ENCODE data around the gene C3orf52. TPM values are rescaled to one million over a fixed set of nuclear protein-coding genes. Genes with fewer than 3 reads are reported as not detected.

Gene C3orf52
- total RNA-seq, 2 donors from 2014 or later: 8.8 to 19.6 TPM

DNA sequence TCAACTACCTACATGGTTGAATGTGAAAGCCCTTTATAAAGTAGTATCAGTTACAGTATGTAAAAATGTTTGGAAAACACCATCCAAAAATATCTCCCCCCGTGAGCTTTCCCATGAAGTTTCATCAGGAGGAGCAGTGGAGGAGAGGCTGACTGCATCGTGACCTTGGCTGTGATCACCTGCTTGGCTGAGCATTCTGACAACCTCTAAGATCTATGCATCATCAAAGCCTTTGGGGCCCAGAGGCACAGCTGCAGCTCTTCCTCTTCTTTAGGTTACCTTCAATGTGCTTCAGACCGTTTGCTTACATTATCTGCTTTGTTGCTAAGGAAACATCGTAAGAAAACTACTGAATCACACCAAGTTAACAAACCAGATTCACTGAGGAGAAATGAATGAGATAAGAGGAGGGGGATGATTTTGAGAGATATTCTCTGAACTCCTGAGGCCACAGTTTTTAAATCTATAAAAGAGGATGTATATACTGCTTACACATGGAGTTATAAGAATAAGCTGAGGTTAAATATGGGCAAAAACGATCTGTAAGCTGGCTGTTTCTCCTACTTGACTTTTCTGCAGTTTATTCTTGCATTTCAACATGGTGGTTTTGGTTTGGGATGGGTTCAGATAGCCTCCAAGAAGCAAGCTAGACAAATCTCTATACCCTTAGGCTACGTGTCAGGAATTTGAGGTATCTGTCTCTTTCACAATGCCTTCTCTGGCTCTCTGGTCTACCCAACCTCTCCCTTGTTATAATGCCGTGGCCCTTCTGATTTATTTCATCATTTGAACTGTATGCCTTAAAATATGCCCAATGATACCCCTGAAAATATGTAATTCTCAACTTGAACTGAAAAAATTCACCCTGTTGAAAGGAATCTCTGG is 42.9 kb downstream of the C3orf52 start:
- H3K27ac ChIP-seq: no peak overlapping the region

DNA sequence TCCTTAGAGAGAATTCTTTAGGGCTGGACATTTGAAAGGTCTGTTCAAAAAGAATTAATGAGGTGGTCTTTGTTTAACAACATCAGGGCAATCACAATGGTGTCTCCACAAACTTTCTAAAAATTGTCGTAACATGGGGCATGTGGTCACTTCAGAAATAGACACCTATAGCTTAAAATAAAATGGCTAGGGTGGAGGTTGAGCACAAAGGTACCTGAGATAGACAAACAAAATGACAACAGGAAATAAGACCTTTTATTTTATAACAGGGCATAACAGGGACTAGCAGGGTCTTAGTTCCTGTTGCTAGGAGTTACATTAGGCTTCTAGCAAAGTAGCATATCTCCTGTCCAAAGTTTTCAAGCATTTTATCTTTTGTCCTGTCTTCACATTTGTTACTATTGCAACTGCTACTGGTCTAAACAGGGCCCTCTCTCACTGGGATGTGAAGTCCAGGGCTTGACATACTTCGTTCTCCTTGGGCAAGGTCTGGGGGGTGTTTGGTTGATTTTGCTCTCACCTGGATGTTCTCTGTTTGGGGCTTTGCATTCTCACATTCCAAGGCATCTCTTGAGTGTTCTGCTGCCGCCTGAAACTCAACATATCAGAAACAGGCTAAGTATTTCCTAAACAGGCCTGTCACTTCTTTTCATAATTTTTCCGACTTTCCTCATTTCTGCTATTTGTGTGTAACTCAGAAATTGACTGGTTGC is 43.9 kb downstream of the C3orf52 start:
- no peak for DNase-seq (ENCODE audit: low spot score)
- TF ChIP-seq, protein P1, sequence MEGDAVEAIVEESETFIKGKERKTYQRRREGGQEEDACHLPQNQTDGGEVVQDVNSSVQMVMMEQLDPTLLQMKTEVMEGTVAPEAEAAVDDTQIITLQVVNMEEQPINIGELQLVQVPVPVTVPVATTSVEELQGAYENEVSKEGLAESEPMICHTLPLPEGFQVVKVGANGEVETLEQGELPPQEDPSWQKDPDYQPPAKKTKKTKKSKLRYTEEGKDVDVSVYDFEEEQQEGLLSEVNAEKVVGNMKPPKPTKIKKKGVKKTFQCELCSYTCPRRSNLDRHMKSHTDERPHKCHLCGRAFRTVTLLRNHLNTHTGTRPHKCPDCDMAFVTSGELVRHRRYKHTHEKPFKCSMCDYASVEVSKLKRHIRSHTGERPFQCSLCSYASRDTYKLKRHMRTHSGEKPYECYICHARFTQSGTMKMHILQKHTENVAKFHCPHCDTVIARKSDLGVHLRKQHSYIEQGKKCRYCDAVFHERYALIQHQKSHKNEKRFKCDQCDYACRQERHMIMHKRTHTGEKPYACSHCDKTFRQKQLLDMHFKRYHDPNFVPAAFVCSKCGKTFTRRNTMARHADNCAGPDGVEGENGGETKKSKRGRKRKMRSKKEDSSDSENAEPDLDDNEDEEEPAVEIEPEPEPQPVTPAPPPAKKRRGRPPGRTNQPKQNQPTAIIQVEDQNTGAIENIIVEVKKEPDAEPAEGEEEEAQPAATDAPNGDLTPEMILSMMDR (IDR thresholded peaks at IDR 0.05): no peak
- no peak overlapping the region for H3K27ac ChIP-seq
- H3K4me3 ChIP-seq: no peak overlapping the region
- no peaks in the 10 kb centered on the region for H3K9me3 ChIP-seq
- no peak for ATAC-seq (ENCODE audit: insufficient number of reproducible peaks, low FRiP score, low read depth)
- no peaks in the 10 kb centered on the region for H3K27me3 ChIP-seq (replicated peaks; ENCODE audit: insufficient read depth)
- H3K4me1 ChIP-seq (ENCODE audit: control insufficient read depth in 1 of 2, low read depth in 2 of 2): no peaks in the 10 kb centered on the region
- H3K36me3 ChIP-seq: no peaks in the 10 kb centered on the region

More for the DNA sequence above, 42.9 kb downstream of the C3orf52 start:
- TF ChIP-seq, protein P1 (IDR thresholded peaks at IDR 0.05): no peak
- DNase-seq (ENCODE audit: low spot score) (no peak), ATAC-seq (ENCODE audit: insufficient number of reproducible peaks, low FRiP score, low read depth) (no peak)
- Histone ChIP-seq H3K27me3 (replicated peaks; ENCODE audit: insufficient read depth) (no peaks in the 10 kb centered on the region), H3K4me3 (no peak overlapping the region), H3K36me3 (no peaks in the 10 kb centered on the region), H3K9me3 (no peaks in the 10 kb centered on the region), H3K4me1 (ENCODE audit: control insufficient read depth in 1 of 2, low read depth in 2 of 2) (no peaks in the 10 kb centered on the region)

DNA sequence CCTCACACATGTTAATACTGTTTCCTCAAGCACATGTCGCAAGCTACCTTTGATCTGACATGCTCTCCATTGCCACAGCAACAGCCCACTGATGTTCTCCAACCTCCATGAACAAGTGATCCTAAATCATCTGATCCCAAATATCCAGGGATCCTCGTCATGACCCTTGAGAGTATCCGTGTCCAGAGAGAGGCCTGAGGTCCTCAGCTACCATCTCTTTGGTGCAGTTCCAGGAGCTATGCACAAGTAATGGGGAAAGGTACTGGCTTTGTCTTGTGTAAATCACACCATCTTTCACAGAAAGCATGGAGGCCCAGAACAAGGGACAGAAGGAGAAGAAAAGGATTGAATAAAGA is 44.4 kb downstream of the C3orf52 start:
- no peak for DNase-seq (ENCODE audit: low spot score)
- TF ChIP-seq, protein P1 (IDR thresholded peaks at IDR 0.05): no peak
- no peak for ATAC-seq (ENCODE audit: insufficient number of reproducible peaks, low FRiP score, low read depth)
- no peak overlapping the region for H3K27ac ChIP-seq
- H3K9me3 ChIP-seq: no peaks in the 10 kb centered on the region
- no peaks in the 10 kb centered on the region for H3K4me1 ChIP-seq (ENCODE audit: control insufficient read depth in 1 of 2, low read depth in 2 of 2)
- H3K4me3 ChIP-seq: no peak overlapping the region
- no peaks in the 10 kb centered on the region for H3K27me3 ChIP-seq (replicated peaks; ENCODE audit: insufficient read depth)
- no peaks in the 10 kb centered on the region for H3K36me3 ChIP-seq

DNA sequence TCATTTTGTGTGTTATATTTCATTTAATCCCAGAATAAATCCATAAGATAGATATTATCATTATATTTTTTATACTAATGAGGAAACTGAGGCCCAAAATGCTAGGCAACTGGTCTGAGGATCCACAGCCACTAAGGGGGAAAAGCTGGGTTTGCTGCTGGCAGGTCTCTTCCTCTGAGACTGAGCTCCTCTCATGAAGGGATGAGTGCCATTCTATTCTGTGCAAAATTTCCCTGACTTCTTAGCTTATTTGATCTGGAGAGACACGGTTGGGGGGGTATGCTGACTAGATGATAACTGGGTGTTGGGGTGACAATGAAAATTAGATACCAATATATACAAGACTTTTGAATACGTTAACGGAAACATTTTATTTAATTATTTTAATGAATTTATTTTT is 44.9 kb downstream of the C3orf52 start:
- Histone ChIP-seq H3K9me3 (no peaks in the 10 kb centered on the region), H3K4me1 (ENCODE audit: control insufficient read depth in 1 of 2, low read depth in 2 of 2) (no peaks in the 10 kb centered on the region), H3K27me3 (replicated peaks; ENCODE audit: insufficient read depth) (no peaks in the 10 kb centered on the region), H3K4me3 (no peak overlapping the region), H3K27ac (no peak overlapping the region), H3K36me3 (no peaks in the 10 kb centered on the region)
- no peak for ATAC-seq (ENCODE audit: insufficient number of reproducible peaks, low FRiP score, low read depth)
- TF ChIP-seq, protein P1 (IDR thresholded peaks at IDR 0.05): no peak
- no peak for DNase-seq (ENCODE audit: low spot score)

DNA sequence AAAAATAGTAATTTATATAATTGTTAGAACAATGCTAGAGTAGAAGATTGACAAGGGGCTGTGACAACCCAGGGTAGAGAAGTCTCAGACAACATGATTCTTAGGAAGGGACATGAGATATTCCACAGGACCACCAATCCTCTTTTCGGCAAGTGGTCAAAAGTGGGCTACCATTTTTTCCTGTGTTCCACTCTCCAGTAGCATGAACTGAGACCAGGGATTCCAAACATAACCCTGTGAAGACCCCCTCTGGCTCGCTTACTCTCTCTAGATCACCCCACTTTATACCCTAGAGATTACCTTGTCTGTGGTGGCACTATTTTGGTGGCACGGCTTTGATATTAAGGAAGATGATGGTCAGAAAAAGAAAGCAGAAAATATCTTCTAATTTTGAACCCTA is 45.9 kb downstream of the C3orf52 start:
- Histone ChIP-seq H3K9me3 (no peaks in the 10 kb centered on the region), H3K36me3 (no peaks in the 10 kb centered on the region), H3K4me3 (no peak overlapping the region), H3K27me3 (replicated peaks; ENCODE audit: insufficient read depth) (no peaks in the 10 kb centered on the region), H3K4me1 (ENCODE audit: control insufficient read depth in 1 of 2, low read depth in 2 of 2) (no peaks in the 10 kb centered on the region), H3K27ac (no peak overlapping the region)
- no peak for ATAC-seq (ENCODE audit: insufficient number of reproducible peaks, low FRiP score, low read depth)
- TF ChIP-seq, protein P1 (IDR thresholded peaks at IDR 0.05): no peak
- DNase-seq (ENCODE audit: low spot score): no peak
